HepG2 (cell line): ENCODE results near the gene CAMK1. TPM values are rescaled to one million over a fixed set of nuclear protein-coding genes. Genes with fewer than 3 reads are reported as not detected.

Experiments used
- HINFP ChIP-seq: sonication (generic); formaldehyde crosslinking; IDR thresholded peaks from 2 replicates; pipeline ENCODE4 v1.4.0; 2020; ENCODE audit warnings: low read depth, mild to moderate bottlenecking, missing genetic modification reagents
- HOXD1 ChIP-seq: sonication (generic); formaldehyde crosslinking; IDR thresholded peaks from 2 replicates; pipeline ENCODE4 v1.5.0; 2020; ENCODE audit warnings: missing genetic modification reagents
- KAT8 ChIP-seq: IDR thresholded peaks from 2 replicates; pipeline ENCODE4 v1.6.1; 2016; ENCODE audit warnings: missing genetic modification reagents, missing compliant biosample characterization
- MAZ ChIP-seq, 2 experiments: sonication (generic) in 1 of 2; formaldehyde crosslinking in 1 of 2; IDR thresholded peaks; 2 replicates each; pipeline versions ENCODE4 v1.5.0 to v1.6.1; 2012 to 2020; ENCODE audit warnings: low read depth in 2 of 2, mild to moderate bottlenecking in 2 of 2, borderline replicate concordance in 1 of 2, improper control_type of control experiment in 1 of 2, low read length in 1 of 2, missing genetic modification reagents in 1 of 2, moderate library complexity in 1 of 2
- PATZ1 ChIP-seq: sonication (generic); formaldehyde crosslinking; IDR thresholded peaks from 2 replicates; pipeline ENCODE4 v1.4.0; 2020; ENCODE audit warnings: missing genetic modification reagents
- RAD51 ChIP-seq: fragments of 450-650 bp; IDR thresholded peaks from 2 replicates; pipeline ENCODE4 v1.6.1; 2016; ENCODE audit warnings: borderline replicate concordance
- SIX1 ChIP-seq: sonication (generic); formaldehyde crosslinking; IDR thresholded peaks from 2 replicates; pipeline ENCODE4 v1.4.0; 2020; ENCODE audit warnings: missing genetic modification reagents, borderline replicate concordance
- SRSF9 ChIP-seq: fragments of 200-400 bp; formaldehyde crosslinking; IDR thresholded peaks from 2 replicates; pipeline ENCODE4 v1.6.1; 2018; ENCODE audit warnings: borderline replicate concordance, mild to moderate bottlenecking, low read depth, low read length; ENCODE audit not compliant: insufficient read depth, poor library complexity, severe bottlenecking
- YEATS2 ChIP-seq: sonication (generic); formaldehyde crosslinking; IDR thresholded peaks from 2 replicates; pipeline ENCODE4 v1.4.0; 2020; ENCODE audit warnings: missing genetic modification reagents, borderline replicate concordance
- ZNF207 ChIP-seq: fragments of 450-650 bp; IDR thresholded peaks from 2 replicates; pipeline ENCODE4 v1.6.1; 2016; ENCODE audit warnings: antibody characterized with exemption, borderline replicate concordance
- ZNF296 ChIP-seq: sonication (generic); formaldehyde crosslinking; conservative IDR thresholded peaks from 2 replicates; pipeline ENCODE4 v1.5.0; 2020; ENCODE audit warnings: mild to moderate bottlenecking, missing genetic modification reagents
- ZNF547 ChIP-seq: sonication (generic); formaldehyde crosslinking; IDR thresholded peaks from 2 replicates; pipeline ENCODE4 v1.5.1; 2020; ENCODE audit warnings: mild to moderate bottlenecking, missing genetic modification reagents
- ZNF570 ChIP-seq: sonication (generic); formaldehyde crosslinking; IDR thresholded peaks from 2 replicates; pipeline ENCODE4 v1.4.0; 2020; ENCODE audit warnings: mild to moderate bottlenecking, missing genetic modification reagents, borderline replicate concordance
- ZNF597 ChIP-seq: sonication (generic); formaldehyde crosslinking; IDR thresholded peaks from 2 replicates; pipeline ENCODE4 v1.5.0; 2020; ENCODE audit warnings: missing genetic modification reagents
- ZNF660 ChIP-seq: sonication (generic); formaldehyde crosslinking; IDR thresholded peaks from 2 replicates; pipeline ENCODE4 v1.5.1; 2020; ENCODE audit warnings: mild to moderate bottlenecking, low read depth, missing genetic modification reagents, borderline replicate concordance
- ZNF691 ChIP-seq: sonication (generic); formaldehyde crosslinking; IDR thresholded peaks from 2 replicates; pipeline ENCODE4 v1.4.0; 2020; ENCODE audit warnings: missing genetic modification reagents, low read depth, mild to moderate bottlenecking, borderline replicate concordance
- polyA plus RNA-seq, 8 experiments: library from polyadenylated mRNA; depleted of rRNA in 3 of 8; stranded (reverse) in 7 of 8; unstranded in 1 of 8; fragments of >200 nt; fragmentation: Illumina TruSeq in 4 of 8; extraction: Trizol in 4 of 8; gene quantifications; 2 replicates each; pipeline versions ENCODE4 v1.2.1 to v1.2.3, GENCODE V29; 2011 to 2016; ENCODE audit warnings: low read depth in 4 of 8, missing spikeins in 1 of 8, mixed read lengths in 1 of 8; ENCODE audit not compliant: insufficient read depth in 1 of 8
- total RNA-seq, 5 experiments: library from RNA; depleted of rRNA; stranded (reverse); fragments of >200 nt; fragmentation: Illumina TruSeq; extraction: Trizol; gene quantifications; 2 replicates each; pipeline ENCODE4 v1.2.3, GENCODE V29; 2016; ENCODE audit warnings: low read depth in 1 of 5
- TF ChIP-seq, protein P1 (sequence below): sonication (generic); formaldehyde crosslinking; IDR thresholded peaks from 2 replicates; pipeline ENCODE4 v1.4.0; 2020; ENCODE audit warnings: missing genetic modification reagents, borderline replicate concordance
- TF ChIP-seq, protein P2 (sequence below): sonication (generic); formaldehyde crosslinking; IDR thresholded peaks from 2 replicates; pipeline ENCODE4 v1.8.1; 2023; ENCODE audit warnings: missing genetic modification reagents, inconsistent platforms, borderline replicate concordance

The CAMK1 gene
- total and polyA plus RNA-seq, 2 of the 13 experiments (the other 11 are each of a cell fraction or from before 2014, with no cell fraction given): 26.4 to 53.3 TPM

DNA sequence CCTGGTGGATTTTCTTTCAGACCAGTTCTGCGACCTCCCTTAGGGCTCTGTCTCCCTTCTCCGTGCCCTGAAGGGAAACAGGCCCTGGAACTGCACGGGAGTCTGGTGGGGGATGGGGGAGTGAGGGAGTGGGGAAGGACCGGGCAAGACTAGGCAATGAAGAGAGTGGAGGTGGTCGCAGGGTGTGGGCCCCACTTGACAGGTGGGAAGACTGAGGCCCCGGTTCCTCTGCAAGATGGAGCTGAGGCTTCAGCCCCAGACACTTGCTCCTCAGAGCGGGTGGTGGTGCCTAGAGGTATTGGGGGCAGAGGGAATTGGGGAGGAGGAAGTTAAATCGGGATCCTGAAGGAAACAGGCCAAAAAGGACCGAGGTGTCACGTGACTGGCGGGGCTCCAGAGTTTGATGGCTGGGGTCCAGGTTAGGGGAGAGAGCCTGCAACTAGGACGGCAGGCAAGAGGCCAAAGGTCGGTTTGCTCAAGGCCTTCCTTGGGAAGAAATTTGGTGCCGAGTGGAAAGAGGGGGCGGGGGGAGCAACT lies 597 bp upstream of the CAMK1 start (continued):
- TF ChIP-seq, protein P1, sequence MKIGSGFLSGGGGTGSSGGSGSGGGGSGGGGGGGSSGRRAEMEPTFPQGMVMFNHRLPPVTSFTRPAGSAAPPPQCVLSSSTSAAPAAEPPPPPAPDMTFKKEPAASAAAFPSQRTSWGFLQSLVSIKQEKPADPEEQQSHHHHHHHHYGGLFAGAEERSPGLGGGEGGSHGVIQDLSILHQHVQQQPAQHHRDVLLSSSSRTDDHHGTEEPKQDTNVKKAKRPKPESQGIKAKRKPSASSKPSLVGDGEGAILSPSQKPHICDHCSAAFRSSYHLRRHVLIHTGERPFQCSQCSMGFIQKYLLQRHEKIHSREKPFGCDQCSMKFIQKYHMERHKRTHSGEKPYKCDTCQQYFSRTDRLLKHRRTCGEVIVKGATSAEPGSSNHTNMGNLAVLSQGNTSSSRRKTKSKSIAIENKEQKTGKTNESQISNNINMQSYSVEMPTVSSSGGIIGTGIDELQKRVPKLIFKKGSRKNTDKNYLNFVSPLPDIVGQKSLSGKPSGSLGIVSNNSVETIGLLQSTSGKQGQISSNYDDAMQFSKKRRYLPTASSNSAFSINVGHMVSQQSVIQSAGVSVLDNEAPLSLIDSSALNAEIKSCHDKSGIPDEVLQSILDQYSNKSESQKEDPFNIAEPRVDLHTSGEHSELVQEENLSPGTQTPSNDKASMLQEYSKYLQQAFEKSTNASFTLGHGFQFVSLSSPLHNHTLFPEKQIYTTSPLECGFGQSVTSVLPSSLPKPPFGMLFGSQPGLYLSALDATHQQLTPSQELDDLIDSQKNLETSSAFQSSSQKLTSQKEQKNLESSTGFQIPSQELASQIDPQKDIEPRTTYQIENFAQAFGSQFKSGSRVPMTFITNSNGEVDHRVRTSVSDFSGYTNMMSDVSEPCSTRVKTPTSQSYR (CRISPR knock-in tag): no peak
- TF ChIP-seq ZNF547 (CRISPR knock-in tag) (no peak), ZNF660 (no peak), ZNF296 (CRISPR knock-in tag) (no peak), MAZ (IDR thresholded peaks at IDR 0.05; ENCODE audit: borderline replicate concordance, low read depth, low read length) (no peak), MAZ (CRISPR knock-in tag; IDR thresholded peaks at IDR 0.05; ENCODE audit: low read depth) (0 out of 2 replicates have a peak, but pooled peaks have one; percentile 44), SRSF9 (no peak), ZNF570 (CRISPR knock-in tag) (no peak), HOXD1 (CRISPR knock-in tag) (no peak), YEATS2 (CRISPR knock-in tag) (no peak), SIX1 (CRISPR knock-in tag) (no peak), KAT8 (CRISPR knock-in tag) (no peak), ZNF597 (CRISPR knock-in tag) (no peak), ZNF207 (0 out of 2 replicates have a peak, but pooled peaks have one; percentile 32), RAD51 (peak; percentile 97), HINFP (CRISPR knock-in tag) (no peak), PATZ1 (CRISPR knock-in tag) (peak; percentile 55), ZNF691 (CRISPR knock-in tag) (no peak)
- TF ChIP-seq, protein P2, sequence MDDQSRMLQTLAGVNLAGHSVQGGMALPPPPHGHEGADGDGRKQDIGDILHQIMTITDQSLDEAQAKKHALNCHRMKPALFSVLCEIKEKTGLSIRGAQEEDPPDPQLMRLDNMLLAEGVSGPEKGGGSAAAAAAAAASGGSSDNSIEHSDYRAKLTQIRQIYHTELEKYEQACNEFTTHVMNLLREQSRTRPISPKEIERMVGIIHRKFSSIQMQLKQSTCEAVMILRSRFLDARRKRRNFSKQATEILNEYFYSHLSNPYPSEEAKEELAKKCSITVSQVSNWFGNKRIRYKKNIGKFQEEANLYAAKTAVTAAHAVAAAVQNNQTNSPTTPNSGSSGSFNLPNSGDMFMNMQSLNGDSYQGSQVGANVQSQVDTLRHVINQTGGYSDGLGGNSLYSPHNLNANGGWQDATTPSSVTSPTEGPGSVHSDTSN (CRISPR knock-in tag): no peak
